MM.1S (cell line): ENCODE measurements around the gene DPH2.

ENCODE experiments used
- DNase-seq: peaks from one replicate; pipeline ENCODE4 v3.0.0-alpha.2; 2015
- H2AFZ ChIP-seq: fragments of 300-600 bp; sonication (generic); 2 replicates; pipeline ENCODE4 v1.6.0; 2016; ENCODE audit warnings: antibody characterized with exemption, low read length
- H3F3A ChIP-seq: fragments of 300-600 bp; sonication (generic); 2 replicates; pipeline ENCODE4 v1.6.1; 2016; ENCODE audit warnings: mild to moderate bottlenecking, antibody characterized with exemption, low read length, moderate library complexity, mixed read lengths; ENCODE audit not compliant: insufficient read depth
- H3K27ac ChIP-seq: fragments of 300-600 bp; sonication (generic); 2 replicates; pipeline ENCODE4 v1.5.1; 2016; ENCODE audit warnings: mild to moderate bottlenecking, low read length
- H3K27me3 ChIP-seq: fragments of 300-600 bp; sonication (generic); replicated peaks from 2 replicates; pipeline ENCODE4 v1.6.0; 2016; ENCODE audit warnings: low read length; ENCODE audit not compliant: insufficient read depth
- H3K36me3 ChIP-seq: fragments of 300-600 bp; sonication (generic); replicated peaks from 2 replicates; pipeline ENCODE4 v1.6.1; 2016; ENCODE audit warnings: mild to moderate bottlenecking, low read length, mixed read lengths; ENCODE audit not compliant: insufficient read depth
- H3K4me1 ChIP-seq: fragments of 300-600 bp; sonication (generic); 2 replicates; pipeline ENCODE4 v1.6.1; 2016; ENCODE audit warnings: low read length, mixed read lengths
- H3K4me2 ChIP-seq: fragments of 300-600 bp; sonication (generic); 2 replicates; pipeline ENCODE4 v1.6.0; 2016; ENCODE audit warnings: low read depth, low read length
- H3K4me3 ChIP-seq: fragments of 300-600 bp; sonication (generic); 2 replicates; pipeline ENCODE4 v1.5.1; 2016; ENCODE audit warnings: low read length, mixed read lengths
- H3K79me2 ChIP-seq: fragments of 300-600 bp; sonication (generic); 2 replicates; pipeline ENCODE4 v1.6.1; 2016; ENCODE audit warnings: mixed run types, low read length, mixed read lengths
- H3K9ac ChIP-seq: fragments of 300-600 bp; sonication (generic); 2 replicates; pipeline ENCODE4 v1.6.1; 2016; ENCODE audit warnings: low read length, mixed read lengths
- H3K9me2 ChIP-seq: fragments of 300-600 bp; sonication (generic); replicated peaks from 2 replicates; pipeline ENCODE4 v1.6.1; 2016; ENCODE audit warnings: mild to moderate bottlenecking, low read length, mixed read lengths; ENCODE audit not compliant: insufficient read depth
- H3K9me3 ChIP-seq: fragments of 300-600 bp; sonication (generic); replicated peaks from 2 replicates; pipeline ENCODE4 v1.6.1; 2016; ENCODE audit warnings: mild to moderate bottlenecking, low read length, mixed read lengths; ENCODE audit not compliant: insufficient read depth
- H4K20me1 ChIP-seq: fragments of 300-600 bp; sonication (generic); 2 replicates; pipeline ENCODE4 v1.6.1; 2016; ENCODE audit warnings: mild to moderate bottlenecking, low read length, moderate library complexity, mixed read lengths; ENCODE audit not compliant: insufficient read depth
- EZH2 ChIP-seq: fragments of 300-600 bp; sonication (generic); optimal IDR thresholded peaks from 2 replicates; pipeline ENCODE3; 2017; ENCODE audit warnings: low read depth, mild to moderate bottlenecking, antibody characterized with exemption, low read length, mixed read lengths
- EZH2phosphoT487 ChIP-seq: fragments of 300-600 bp; sonication (generic); IDR thresholded peaks from 2 replicates; pipeline ENCODE4 v1.6.1; 2018; ENCODE audit warnings: antibody characterized with exemption, low read length
- TF ChIP-seq, protein P1 (sequence below): fragments of 300-600 bp; sonication (generic); IDR thresholded peaks from 2 replicates; pipeline ENCODE4 v1.5.1; 2016; ENCODE audit warnings: antibody characterized with exemption, low read length, mixed read lengths

Gene DPH2

DNA sequence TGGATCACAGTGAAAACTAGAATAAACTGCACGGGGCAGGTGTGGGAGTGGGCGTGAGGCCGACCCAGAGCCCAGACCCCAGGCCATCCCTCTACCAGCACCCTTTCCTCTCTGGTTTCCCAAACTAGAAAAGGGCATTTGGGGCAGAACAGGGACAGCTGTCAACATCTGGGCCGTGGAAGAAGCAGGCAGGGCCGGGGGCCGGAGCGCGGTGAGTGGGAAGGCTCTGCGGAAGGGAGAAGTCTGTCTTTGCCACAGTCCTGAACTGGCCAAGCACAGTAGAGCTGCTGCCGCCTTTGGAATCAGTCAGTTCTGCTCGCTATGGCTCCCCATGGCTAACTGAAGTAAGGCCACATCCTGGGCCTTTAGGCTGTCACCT, 28.2 kb downstream of the DPH2 start:
- H3K79me2 ChIP-seq, result no peaks in the 10 kb centered on the region
- no peaks in the 10 kb centered on the region for H3K36me3 ChIP-seq
- DNase-seq, result no peak
- H3K9me3 ChIP-seq, result no peaks in the 10 kb centered on the region
- no peaks in the 10 kb centered on the region for H3K4me1 ChIP-seq
- no peak overlapping the region for H2AFZ ChIP-seq
- no peaks in the 10 kb centered on the region for H3K27me3 ChIP-seq
- peaks cover under 1% of the 10 kb centered on the region; the same call in 1 of the 2 replicates for H3F3A ChIP-seq
- H3K4me2 ChIP-seq, result no peak overlapping the region
- H3K27ac ChIP-seq, result no peak overlapping the region
- H3K9ac ChIP-seq, result no peak overlapping the region
- no peak for TF ChIP-seq EZH2phosphoT487
- TF ChIP-seq, protein P1, sequence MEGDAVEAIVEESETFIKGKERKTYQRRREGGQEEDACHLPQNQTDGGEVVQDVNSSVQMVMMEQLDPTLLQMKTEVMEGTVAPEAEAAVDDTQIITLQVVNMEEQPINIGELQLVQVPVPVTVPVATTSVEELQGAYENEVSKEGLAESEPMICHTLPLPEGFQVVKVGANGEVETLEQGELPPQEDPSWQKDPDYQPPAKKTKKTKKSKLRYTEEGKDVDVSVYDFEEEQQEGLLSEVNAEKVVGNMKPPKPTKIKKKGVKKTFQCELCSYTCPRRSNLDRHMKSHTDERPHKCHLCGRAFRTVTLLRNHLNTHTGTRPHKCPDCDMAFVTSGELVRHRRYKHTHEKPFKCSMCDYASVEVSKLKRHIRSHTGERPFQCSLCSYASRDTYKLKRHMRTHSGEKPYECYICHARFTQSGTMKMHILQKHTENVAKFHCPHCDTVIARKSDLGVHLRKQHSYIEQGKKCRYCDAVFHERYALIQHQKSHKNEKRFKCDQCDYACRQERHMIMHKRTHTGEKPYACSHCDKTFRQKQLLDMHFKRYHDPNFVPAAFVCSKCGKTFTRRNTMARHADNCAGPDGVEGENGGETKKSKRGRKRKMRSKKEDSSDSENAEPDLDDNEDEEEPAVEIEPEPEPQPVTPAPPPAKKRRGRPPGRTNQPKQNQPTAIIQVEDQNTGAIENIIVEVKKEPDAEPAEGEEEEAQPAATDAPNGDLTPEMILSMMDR, result no peak
- no peak for TF ChIP-seq EZH2
- H3K4me3 ChIP-seq, result no peak overlapping the region
- H4K20me1 ChIP-seq, result no peaks in the 10 kb centered on the region
- no peaks in the 10 kb centered on the region for H3K9me2 ChIP-seq

DNA sequence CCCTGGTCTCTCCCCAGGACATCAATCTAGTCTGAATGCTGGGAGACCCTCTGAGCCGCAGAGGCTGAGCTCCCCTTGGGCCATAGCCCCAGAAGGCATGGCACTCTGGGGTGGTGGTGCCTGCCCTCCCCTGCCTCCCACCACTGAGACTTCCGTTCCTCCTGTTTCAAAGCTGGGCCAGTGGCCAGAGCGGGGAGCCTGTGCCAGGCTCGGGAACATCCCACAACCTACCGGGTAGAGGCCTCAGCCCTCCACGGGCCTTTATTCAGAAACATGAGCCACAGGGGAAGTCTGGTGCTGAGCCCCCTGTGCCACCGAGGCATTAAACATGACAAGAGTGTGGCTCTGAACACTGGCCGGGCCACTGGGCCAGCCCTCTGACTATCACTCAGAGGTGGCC, 29.6 kb downstream of the DPH2 start:
- H4K20me1 ChIP-seq, result no peaks in the 10 kb centered on the region
- no peak overlapping the region for H3K4me3 ChIP-seq
- no peaks in the 10 kb centered on the region for H3F3A ChIP-seq
- H3K9ac ChIP-seq, result no peak overlapping the region
- no peaks in the 10 kb centered on the region for H3K9me2 ChIP-seq
- H3K27me3 ChIP-seq, result no peaks in the 10 kb centered on the region
- TF ChIP-seq EZH2 (no peak), EZH2phosphoT487 (no peak)
- TF ChIP-seq, protein P1, result no peak
- H3K27ac ChIP-seq, result no peak overlapping the region
- no peaks in the 10 kb centered on the region for H3K79me2 ChIP-seq
- DNase-seq, result no peak
- H3K4me2 ChIP-seq, result no peak overlapping the region
- H3K9me3 ChIP-seq, result no peaks in the 10 kb centered on the region
- no peak overlapping the region for H2AFZ ChIP-seq
- no peaks in the 10 kb centered on the region for H3K4me1 ChIP-seq
- no peaks in the 10 kb centered on the region for H3K36me3 ChIP-seq

DNA sequence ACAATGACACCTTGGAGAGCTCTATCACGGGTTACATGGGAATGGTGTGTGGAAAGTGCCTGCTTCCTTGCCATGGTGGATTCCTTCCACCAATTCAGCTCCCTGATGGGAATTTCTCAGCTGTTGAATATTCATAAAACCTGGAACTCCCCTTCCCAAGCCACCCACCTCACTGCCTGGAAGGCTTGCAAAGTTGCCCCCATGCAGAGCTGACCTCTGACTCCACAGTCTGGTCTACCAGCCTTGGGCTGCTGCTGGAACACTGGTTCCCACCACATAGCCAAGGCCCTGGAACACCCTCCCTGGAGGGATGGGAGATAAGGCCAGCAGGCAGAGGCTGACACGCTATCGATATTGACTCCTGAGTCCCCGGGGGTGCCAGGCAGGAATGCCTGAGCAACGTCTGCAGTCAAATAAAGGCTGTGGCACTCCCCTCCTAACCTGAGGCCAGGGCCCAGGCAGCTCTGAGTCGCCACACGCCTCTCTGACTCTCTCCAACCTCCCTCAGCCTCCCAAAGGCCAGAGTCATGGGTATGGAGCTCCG, 30.4 kb downstream of the DPH2 start:
- DNase-seq, result no peak
- Histone ChIP-seq H3K27ac (no peak overlapping the region), H3K27me3 (no peaks in the 10 kb centered on the region), H2AFZ (no peak overlapping the region), H3K36me3 (no peaks in the 10 kb centered on the region), H3K4me2 (no peak overlapping the region), H3K9me2 (no peaks in the 10 kb centered on the region), H3F3A (no peaks in the 10 kb centered on the region), H3K79me2 (no peaks in the 10 kb centered on the region), H3K4me1 (no peaks in the 10 kb centered on the region), H3K4me3 (no peak overlapping the region), H3K9ac (no peak overlapping the region), H3K9me3 (no peaks in the 10 kb centered on the region), H4K20me1 (no peaks in the 10 kb centered on the region)
- no peak for TF ChIP-seq EZH2phosphoT487
- TF ChIP-seq, protein P1, result no peak
- no peak for TF ChIP-seq EZH2
